GM23338 (cell line): ENCODE measurements around the gene SDHAF2. TPM values are rescaled to one million over a fixed set of nuclear protein-coding genes. Genes with fewer than 3 reads are reported as not detected.

Experiments used
- ATAC-seq: fragments of 200-7000 bp; cut with Tn5 transposase; 3 replicates; pipeline ENCODE4 v1.9.1; 2020
- DNase-seq: peaks from one replicate; pipeline ENCODE4 v3.0.0-alpha.2; 2015; ENCODE audit warnings: low spot score
- H2AFZ ChIP-seq: fragments of 200-600 bp; sonication (generic); 2 replicates; pipeline ENCODE4 v1.8.0; 2016; ENCODE audit warnings: antibody characterized with exemption, mild to moderate bottlenecking, moderate library complexity
- H3F3A ChIP-seq: fragments of 200-600 bp; sonication (generic); replicated peaks from 2 replicates; pipeline ENCODE4 v1.8.0; 2017; ENCODE audit warnings: antibody characterized with exemption, mixed run types, low read depth
- H3K27ac ChIP-seq: fragments of 200-600 bp; sonication (generic); 2 replicates; pipeline ENCODE4 v1.6.1; 2016; ENCODE audit warnings: low read depth
- H3K27me3 ChIP-seq: fragments of 200-600 bp; sonication (generic); 2 replicates; pipeline ENCODE4 v1.8.0; 2016; ENCODE audit warnings: mild to moderate bottlenecking, mixed run types, moderate library complexity; ENCODE audit not compliant: insufficient read depth
- H3K36me3 ChIP-seq: fragments of 200-600 bp; sonication (generic); 2 replicates; pipeline ENCODE4 v1.8.0; 2016; ENCODE audit warnings: mild to moderate bottlenecking; ENCODE audit not compliant: insufficient read depth
- H3K4me1 ChIP-seq: fragments of 200-600 bp; sonication (generic); 2 replicates; pipeline ENCODE4 v1.8.0; 2016; ENCODE audit warnings: mild to moderate bottlenecking, moderate library complexity; ENCODE audit not compliant: insufficient read depth
- H3K4me2 ChIP-seq: fragments of 200-600 bp; sonication (generic); 2 replicates; pipeline ENCODE4 v1.7.1; 2017; ENCODE audit warnings: mixed run types
- H3K4me3 ChIP-seq: fragments of 200-600 bp; sonication (generic); 2 replicates; pipeline ENCODE4 v1.6.1; 2016; ENCODE audit warnings: mixed run types
- H3K79me2 ChIP-seq: fragments of 200-600 bp; sonication (generic); replicated peaks from 2 replicates; pipeline ENCODE4 v1.8.0; 2017; ENCODE audit warnings: mild to moderate bottlenecking; ENCODE audit not compliant: insufficient read depth
- H3K9me2 ChIP-seq: fragments of 200-600 bp; sonication (generic); 2 replicates; pipeline ENCODE4 v1.8.0; 2017; ENCODE audit not compliant: insufficient read depth
- H4K20me1 ChIP-seq: fragments of 200-600 bp; sonication (generic); replicated peaks from 2 replicates; pipeline ENCODE4 v1.8.0; 2017; ENCODE audit warnings: mild to moderate bottlenecking; ENCODE audit not compliant: insufficient read depth
- H3K27ac Mint-ChIP-seq: 2 replicates; pipeline ENCODE4 v1.8.0; 2020; ENCODE audit warnings: inconsistent platforms, mild to moderate bottlenecking, moderate library complexity, mixed read lengths
- H3K27me3 Mint-ChIP-seq: 3 replicates; pipeline ENCODE4 v1.8.0; 2022; ENCODE audit warnings: low read depth, mild to moderate bottlenecking, moderate library complexity, mixed read lengths, inconsistent platforms; ENCODE audit not compliant: insufficient read depth, poor library complexity
- H3K36me3 Mint-ChIP-seq: 3 replicates; pipeline ENCODE4 v1.8.0; 2021; ENCODE audit warnings: low read depth, mild to moderate bottlenecking, inconsistent platforms, moderate library complexity, mixed read lengths
- H3K4me1 Mint-ChIP-seq: 3 replicates; pipeline ENCODE4 v1.8.0; 2020; ENCODE audit warnings: mild to moderate bottlenecking, inconsistent platforms, mixed read lengths
- H3K4me3 Mint-ChIP-seq: 3 replicates; pipeline ENCODE4 v1.8.0; 2021; ENCODE audit warnings: moderate library complexity, mild to moderate bottlenecking, inconsistent platforms, mixed read lengths
- H3K9me3 Mint-ChIP-seq: 3 replicates; pipeline ENCODE4 v1.8.0; 2020; ENCODE audit warnings: moderate library complexity, mild to moderate bottlenecking, inconsistent platforms, mixed read lengths
- CREB1 ChIP-seq: fragments of 250-450 bp; sonication (Bioruptor Pico); IDR thresholded peaks from 2 replicates; pipeline ENCODE4 v1.5.0; 2020; ENCODE audit warnings: low read depth, mild to moderate bottlenecking, moderate library complexity
- JUNB ChIP-seq: IDR thresholded peaks from one replicate; pipeline ENCODE4 v1.6.1; 2016; ENCODE audit warnings: antibody characterized with exemption; ENCODE audit not compliant: unreplicated experiment
- NANOG ChIP-seq: IDR thresholded peaks from 2 replicates; pipeline ENCODE4 v1.6.1; 2016; ENCODE audit warnings: antibody characterized with exemption, borderline replicate concordance
- POLR2AphosphoS5 ChIP-seq: IDR thresholded peaks from 2 replicates; pipeline ENCODE4 v1.6.1; 2016; ENCODE audit warnings: antibody characterized with exemption, low read depth
- REST ChIP-seq: IDR thresholded peaks from one replicate; pipeline ENCODE4 v1.6.1; 2018; ENCODE audit warnings: antibody characterized with exemption; ENCODE audit not compliant: unreplicated experiment
- ZNF114 ChIP-seq: fragments of 250-450 bp; sonication (Bioruptor Pico); IDR thresholded peaks from 2 replicates; pipeline ENCODE4 v1.5.0; 2020; ENCODE audit warnings: mild to moderate bottlenecking, moderate library complexity
- ZNF331 ChIP-seq: fragments of 250-450 bp; sonication (Bioruptor Pico); IDR thresholded peaks from 2 replicates; pipeline ENCODE4 v1.5.0; 2020; ENCODE audit warnings: low read depth, mild to moderate bottlenecking, moderate library complexity
- polyA plus RNA-seq: library from polyadenylated mRNA; unstranded; fragments of >200 nt; fragmentation: Nextera tagmentation; extraction: Ambion mirVana; gene quantifications from 2 replicates; pipeline ENCODE4 v1.2.1, GENCODE V29; 2016
- total RNA-seq: library from RNA; depleted of rRNA; stranded (reverse); fragments of >200 nt; shearing (Covaris generic); gene quantifications from 2 replicates; pipeline ENCODE4 v1.2.3, GENCODE V29; 2014
- TF ChIP-seq, protein P1 (sequence below), 2 experiments: fragments of 200-600 bp in 1 of 2; sonication (generic) in 1 of 2; conservative IDR thresholded peaks; 2 replicates each; pipeline versions ENCODE4 v1.5.1 to v1.6.1; 2016 to 2017; ENCODE audit warnings: antibody characterized with exemption in 2 of 2, low read depth in 2 of 2, mild to moderate bottlenecking in 2 of 2, moderate library complexity in 1 of 2
- TF ChIP-seq, protein P2 (sequence below): IDR thresholded peaks from 2 replicates; pipeline ENCODE4 v1.6.1; 2016; ENCODE audit warnings: antibody characterized with exemption

Gene SDHAF2
- total and polyA plus RNA-seq, 2 experiments from 2014 or later: 53.8 to 57.0 TPM

DNA sequence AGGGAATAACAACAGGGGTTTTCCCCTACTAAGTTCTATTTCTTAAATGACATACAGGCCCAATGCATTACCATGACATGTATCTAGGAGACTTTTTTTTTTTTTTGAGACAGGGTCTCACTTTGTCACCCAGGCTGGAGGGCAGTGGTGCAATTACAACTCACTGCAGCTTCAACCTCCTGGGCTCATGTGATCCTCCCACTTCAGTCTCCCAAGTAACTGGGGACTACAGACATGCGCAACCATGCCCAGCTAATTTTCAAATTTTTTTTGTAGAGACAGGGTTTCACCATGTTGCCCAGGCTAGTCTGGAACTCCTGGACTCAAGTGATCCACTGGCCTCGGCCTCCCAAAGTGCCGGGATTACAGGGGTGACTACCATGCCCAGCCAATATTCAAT is 7.7 kb upstream of the SDHAF2 start (continued):
- TF ChIP-seq REST (no peak), NANOG (no peak), ZNF114 (no peak)
- TF ChIP-seq, protein P1, sequence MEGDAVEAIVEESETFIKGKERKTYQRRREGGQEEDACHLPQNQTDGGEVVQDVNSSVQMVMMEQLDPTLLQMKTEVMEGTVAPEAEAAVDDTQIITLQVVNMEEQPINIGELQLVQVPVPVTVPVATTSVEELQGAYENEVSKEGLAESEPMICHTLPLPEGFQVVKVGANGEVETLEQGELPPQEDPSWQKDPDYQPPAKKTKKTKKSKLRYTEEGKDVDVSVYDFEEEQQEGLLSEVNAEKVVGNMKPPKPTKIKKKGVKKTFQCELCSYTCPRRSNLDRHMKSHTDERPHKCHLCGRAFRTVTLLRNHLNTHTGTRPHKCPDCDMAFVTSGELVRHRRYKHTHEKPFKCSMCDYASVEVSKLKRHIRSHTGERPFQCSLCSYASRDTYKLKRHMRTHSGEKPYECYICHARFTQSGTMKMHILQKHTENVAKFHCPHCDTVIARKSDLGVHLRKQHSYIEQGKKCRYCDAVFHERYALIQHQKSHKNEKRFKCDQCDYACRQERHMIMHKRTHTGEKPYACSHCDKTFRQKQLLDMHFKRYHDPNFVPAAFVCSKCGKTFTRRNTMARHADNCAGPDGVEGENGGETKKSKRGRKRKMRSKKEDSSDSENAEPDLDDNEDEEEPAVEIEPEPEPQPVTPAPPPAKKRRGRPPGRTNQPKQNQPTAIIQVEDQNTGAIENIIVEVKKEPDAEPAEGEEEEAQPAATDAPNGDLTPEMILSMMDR (conservative IDR thresholded peaks at IDR 0.05; ENCODE audit: low read depth in 2 of 2): no peak

- no peaks in the 10 kb centered on the region; the same call in 2 of the 3 replicates for H3K9me3 Mint-ChIP-seq
- no peak for TF ChIP-seq POLR2AphosphoS5
- TF ChIP-seq ZNF331 (CRISPR knock-in tag): no peak
- TF ChIP-seq REST: no peak
- no peak for TF ChIP-seq JUNB
- TF ChIP-seq, protein P2, sequence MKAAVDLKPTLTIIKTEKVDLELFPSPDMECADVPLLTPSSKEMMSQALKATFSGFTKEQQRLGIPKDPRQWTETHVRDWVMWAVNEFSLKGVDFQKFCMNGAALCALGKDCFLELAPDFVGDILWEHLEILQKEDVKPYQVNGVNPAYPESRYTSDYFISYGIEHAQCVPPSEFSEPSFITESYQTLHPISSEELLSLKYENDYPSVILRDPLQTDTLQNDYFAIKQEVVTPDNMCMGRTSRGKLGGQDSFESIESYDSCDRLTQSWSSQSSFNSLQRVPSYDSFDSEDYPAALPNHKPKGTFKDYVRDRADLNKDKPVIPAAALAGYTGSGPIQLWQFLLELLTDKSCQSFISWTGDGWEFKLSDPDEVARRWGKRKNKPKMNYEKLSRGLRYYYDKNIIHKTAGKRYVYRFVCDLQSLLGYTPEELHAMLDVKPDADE: no peak
- TF ChIP-seq CREB1 (CRISPR knock-in tag): no peak
Measured at GRCh38 chr11:61425367-61426131, 4.4 kb upstream of the SDHAF2 start.

More at GRCh38 chr11:61425367-61426131, 4.4 kb upstream of the SDHAF2 start:
- Histone ChIP-seq H3K27ac (no peak overlapping the region; the same call in 1 of the 2 replicates), H3F3A (peaks cover 44% of the 10 kb centered on the region), H3K36me3 (peaks cover 82% of the 10 kb centered on the region), H3K27me3 (no peaks in the 10 kb centered on the region), H3K4me1 (peaks cover 6% of the 10 kb centered on the region), H4K20me1 (peaks cover 57% of the 10 kb centered on the region), H2AFZ (no peak overlapping the region), H3K79me2 (peaks cover 91% of the 10 kb centered on the region), H3K4me2 (no peak overlapping the region), H3K9me2 (no peaks in the 10 kb centered on the region), H3K4me3 (no peak overlapping the region)
- Mint-ChIP-seq H3K4me3 (no peak overlapping the region), H3K36me3 (peaks cover 83% of the 10 kb centered on the region), H3K27me3 (peaks cover 8% of the 10 kb centered on the region), H3K27ac (no peak overlapping the region), H3K4me1 (peaks cover 7% of the 10 kb centered on the region)
- DNase-seq (no peak), ATAC-seq (no peak)
